CD4-positive, alpha-beta T cell treated with Interleukin-12 subunit alpha and Interleukin-12 subunit beta, for 1 hour (primary cell): ENCODE measurements around the gene SNX7.

Experiments
- DNase-seq: peaks from one replicate; pipeline ENCODE4 v3.0.0-alpha.2; 2020

The SNX7 gene

DNA sequence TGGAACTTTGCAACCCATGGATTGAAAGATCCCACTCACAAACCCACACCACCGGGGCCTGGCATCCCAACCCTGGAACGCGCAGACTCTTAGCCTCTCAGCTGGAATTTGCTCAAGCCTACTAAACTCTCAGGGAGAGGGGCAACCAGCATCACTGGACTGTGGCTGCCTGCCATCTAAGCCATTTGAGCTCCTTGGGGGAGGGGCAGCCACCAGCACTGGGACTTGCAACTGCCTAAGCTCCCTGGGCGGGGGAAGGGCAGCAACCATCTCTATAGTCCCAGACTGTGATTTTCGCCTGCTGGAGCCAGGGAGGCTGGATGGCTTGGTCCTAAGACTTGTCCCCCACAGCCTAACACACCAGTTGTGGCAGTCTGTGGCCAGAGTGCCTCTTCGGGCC, 122.3 kb downstream of the SNX7 start:
- no peak for DNase-seq

DNA sequence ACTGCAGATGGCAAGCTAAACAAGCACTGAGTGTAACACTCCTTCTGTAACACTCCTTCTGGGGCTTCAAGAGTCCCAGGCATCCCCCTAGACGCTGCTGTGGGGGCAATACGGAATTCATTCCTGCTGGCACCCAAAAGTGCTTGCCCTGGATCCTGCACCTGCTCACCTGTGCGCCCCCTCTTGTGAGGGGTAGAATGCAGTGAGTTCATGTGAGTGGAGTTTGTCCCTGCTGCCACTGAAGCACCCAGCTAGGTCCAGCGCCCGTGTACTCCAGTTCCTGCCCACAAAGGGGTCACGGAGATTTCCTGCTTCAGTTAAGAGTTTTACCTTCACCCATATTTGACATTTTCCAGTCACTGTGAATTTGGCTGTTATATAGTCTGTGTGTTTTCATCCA, 130.0 kb downstream of the SNX7 start:
- no peak for DNase-seq

DNA sequence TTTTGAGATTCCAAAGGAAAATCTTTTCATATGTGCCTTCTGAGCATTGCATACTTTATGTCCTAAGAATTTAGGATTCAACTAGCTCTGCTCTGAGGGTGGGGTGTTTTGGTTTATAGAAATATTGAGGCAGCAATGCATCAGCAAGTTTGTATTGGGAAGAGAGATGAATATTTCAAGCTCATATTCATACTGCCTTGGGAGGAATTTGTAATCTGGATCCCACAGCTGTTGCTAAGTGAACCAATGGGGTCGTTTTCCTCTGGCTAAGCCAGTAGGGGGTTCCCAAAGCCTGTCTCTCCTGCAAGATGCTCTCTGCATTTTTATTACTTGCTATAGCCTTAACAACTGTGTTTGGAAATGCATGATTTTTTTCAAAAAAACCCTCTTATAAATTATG, 130.6 kb downstream of the SNX7 start:
- DNase-seq: no peak

DNA sequence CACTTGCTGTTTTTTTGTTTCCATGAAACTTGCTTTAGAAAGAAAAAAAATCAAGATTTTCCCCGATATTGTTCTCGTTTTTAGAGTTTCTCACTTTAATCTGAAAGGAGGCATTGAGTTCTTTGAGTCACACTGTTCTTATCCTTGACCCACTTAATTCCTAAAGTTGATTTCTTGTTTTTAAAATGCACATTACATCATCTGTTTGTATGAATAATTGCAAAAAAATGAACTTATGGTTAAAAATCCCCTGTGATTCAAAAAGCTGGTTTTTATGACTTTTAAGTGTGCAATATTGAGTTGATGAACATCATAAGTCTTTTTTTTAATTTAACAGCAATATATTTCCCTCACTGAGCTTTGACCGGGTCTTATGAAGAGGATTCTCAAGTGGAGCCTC, 131.6 kb downstream of the SNX7 start:
- no peak for DNase-seq

- peak; percentile 77 for DNase-seq
These were observed 132.8 kb downstream of the SNX7 start for GRCh38 chr1:98794196-98794886.

DNA sequence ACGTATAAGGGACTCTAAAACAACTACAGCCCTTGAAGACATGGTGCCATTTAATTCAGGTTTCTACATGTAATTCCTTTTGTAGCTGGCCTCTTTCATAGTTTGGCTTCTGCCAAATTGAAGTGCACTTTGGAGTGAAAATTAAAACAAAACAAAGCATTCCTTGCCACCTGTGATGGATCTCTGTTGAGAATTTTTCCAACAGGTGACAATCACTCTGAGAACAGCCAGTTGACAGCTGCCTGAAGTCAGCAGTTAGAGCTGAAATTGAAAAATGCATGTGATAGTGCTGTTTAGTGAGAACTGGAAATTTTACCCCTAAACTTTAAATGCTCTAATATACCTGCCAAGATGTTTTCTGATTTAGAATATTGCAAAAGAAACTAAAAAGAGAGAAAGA, 134.5 kb downstream of the SNX7 start:
- no peak for DNase-seq

DNA sequence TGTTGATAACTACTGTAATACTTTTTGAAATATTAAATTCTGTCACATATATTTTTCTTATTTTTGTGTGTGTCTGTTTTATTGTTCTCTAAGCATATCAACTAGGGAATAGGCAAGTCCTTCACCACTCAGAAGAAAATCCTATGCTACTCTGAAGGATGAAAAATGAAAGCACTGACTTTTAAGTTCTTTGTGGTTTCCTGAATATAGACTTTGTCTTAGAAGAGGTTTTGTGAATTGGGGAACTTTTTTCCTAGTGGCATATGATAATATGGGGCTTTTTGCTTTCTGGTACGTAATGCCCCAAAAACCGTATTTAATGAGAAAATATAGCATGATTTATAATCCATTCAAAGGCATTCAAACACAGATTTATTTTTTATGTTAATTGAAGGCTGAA, 136.0 kb downstream of the SNX7 start:
- DNase-seq: peak; percentile 30
